Mucosa of stomach (tissue), 1 donor: ENCODE data around the gene IRAK3.
"Not testable (repeated sequence)": the region's sequence is repeated elsewhere in the genome, so short reads cannot be mapped to it uniquely, and the experiment has no call there.

ENCODE experiments used
- H3K27me3 ChIP-seq: one replicate; pipeline ENCODE4 v1.7.0; 2013; ENCODE audit warnings: mild to moderate bottlenecking, low read length; ENCODE audit not compliant: control insufficient read depth, insufficient read depth
- H3K36me3 ChIP-seq: one replicate; pipeline ENCODE4 v1.7.0; 2013; ENCODE audit warnings: low read length; ENCODE audit not compliant: control insufficient read depth, insufficient read depth
- H3K4me1 ChIP-seq: one replicate; pipeline ENCODE4 v1.7.0; 2013; ENCODE audit warnings: mild to moderate bottlenecking, low read length; ENCODE audit not compliant: control insufficient read depth, insufficient read depth
- H3K4me3 ChIP-seq: one replicate; pipeline ENCODE4 v1.7.0; 2013; ENCODE audit warnings: low read length
- H3K9ac ChIP-seq: one replicate; pipeline ENCODE4 v1.7.0; 2013; ENCODE audit warnings: mild to moderate bottlenecking, low read length, moderate library complexity
- H3K9me3 ChIP-seq: one replicate; pipeline ENCODE4 v1.7.0; 2013; ENCODE audit warnings: mild to moderate bottlenecking, low read length, moderate library complexity; ENCODE audit not compliant: control insufficient read depth
- donor health status: Pancreatic carcinoma.

IRAK3 gene

GRCh38 chr12:66176105-66176900 lies 12.7 kb upstream of the IRAK3 start:
- no peaks in the 10 kb centered on the region for H3K9me3 ChIP-seq
- no peaks in the 10 kb centered on the region for H3K36me3 ChIP-seq

GRCh38 chr12:66182956-66183355 lies 6.1 kb upstream of the IRAK3 start:
- Histone ChIP-seq H3K27me3 (no peaks in the 10 kb centered on the region), H3K4me3 (no peak overlapping the region), H3K9ac (no peak overlapping the region), H3K9me3 (no peaks in the 10 kb centered on the region), H3K4me1 (no peaks in the 10 kb centered on the region), H3K36me3 (no peaks in the 10 kb centered on the region)

More at GRCh38 chr12:66176105-66176900, 12.7 kb upstream of the IRAK3 start:
- Histone ChIP-seq H3K9ac (no peak overlapping the region), H3K27me3 (no peaks in the 10 kb centered on the region), H3K4me1 (peaks cover 11% of the 10 kb centered on the region), H3K4me3 (no peak overlapping the region)

- H3K36me3 ChIP-seq, H3K4me3 ChIP-seq, H3K9ac ChIP-seq, H3K9me3 ChIP-seq, H3K27me3 ChIP-seq, H3K4me1 ChIP-seq: not testable (repeated sequence)
Observed at GRCh38 chr12:66184822-66185221, 4.2 kb upstream of the IRAK3 start.

GRCh38 chr12:66187036-66187435 lies 2.0 kb upstream of the IRAK3 start:
- no peak overlapping the region for H3K4me3 ChIP-seq
- H3K9me3 ChIP-seq: no peaks in the 10 kb centered on the region
- no peak overlapping the region for H3K9ac ChIP-seq
- H3K4me1 ChIP-seq: peaks cover 26% of the 10 kb centered on the region
- no peaks in the 10 kb centered on the region for H3K36me3 ChIP-seq
- no peaks in the 10 kb centered on the region for H3K27me3 ChIP-seq

GRCh38 chr12:66187821-66188220 lies 1.2 kb upstream of the IRAK3 start:
- H3K9me3 ChIP-seq: no peaks in the 10 kb centered on the region
- H3K27me3 ChIP-seq: no peaks in the 10 kb centered on the region

GRCh38 chr12:66189486-66189843 lies 451 bp downstream of the IRAK3 start:
- peaks cover 26% of the 10 kb centered on the region for H3K4me1 ChIP-seq
- no peaks in the 10 kb centered on the region for H3K9me3 ChIP-seq
- peak overlapping the region; percentile 62 for H3K4me3 ChIP-seq
- no peaks in the 10 kb centered on the region for H3K36me3 ChIP-seq
- H3K27me3 ChIP-seq: no peaks in the 10 kb centered on the region
- H3K9ac ChIP-seq: peak overlapping the region; percentile 90

More at GRCh38 chr12:66187821-66188220, 1.2 kb upstream of the IRAK3 start:
- Histone ChIP-seq H3K9ac (no peak overlapping the region), H3K4me1 (peaks cover 26% of the 10 kb centered on the region), H3K36me3 (no peaks in the 10 kb centered on the region), H3K4me3 (no peak overlapping the region)

GRCh38 chr12:66189889-66190288 lies 875 bp downstream of the IRAK3 start:
- Histone ChIP-seq H3K4me3 (peak overlapping the region; percentile 62), H3K9me3 (no peaks in the 10 kb centered on the region), H3K36me3 (no peaks in the 10 kb centered on the region), H3K4me1 (peaks cover 27% of the 10 kb centered on the region), H3K9ac (peak overlapping the region; percentile 90), H3K27me3 (no peaks in the 10 kb centered on the region)

GRCh38 chr12:66190519-66191370 lies 1.7 kb downstream of the IRAK3 start:
- no peaks in the 10 kb centered on the region for H3K27me3 ChIP-seq
- no peaks in the 10 kb centered on the region for H3K36me3 ChIP-seq
- H3K4me3 ChIP-seq: no peak overlapping the region
- H3K4me1 ChIP-seq: peaks cover 35% of the 10 kb centered on the region
- no peak overlapping the region for H3K9ac ChIP-seq
- H3K9me3 ChIP-seq: no peaks in the 10 kb centered on the region

GRCh38 chr12:66191547-66192126 lies 2.6 kb downstream of the IRAK3 start:
- Histone ChIP-seq H3K4me1 (peaks cover 40% of the 10 kb centered on the region), H3K36me3 (no peaks in the 10 kb centered on the region), H3K4me3 (no peak overlapping the region), H3K9ac (no peak overlapping the region), H3K9me3 (no peaks in the 10 kb centered on the region), H3K27me3 (no peaks in the 10 kb centered on the region)

GRCh38 chr12:66194122-66194521 lies 5.1 kb downstream of the IRAK3 start:
- H3K36me3 ChIP-seq: no peaks in the 10 kb centered on the region
- H3K27me3 ChIP-seq: no peaks in the 10 kb centered on the region
- H3K9me3 ChIP-seq: no peaks in the 10 kb centered on the region
- peaks cover 32% of the 10 kb centered on the region for H3K4me1 ChIP-seq
- H3K4me3 ChIP-seq: no peak overlapping the region
- no peak overlapping the region for H3K9ac ChIP-seq

- no peaks in the 10 kb centered on the region for H3K27me3 ChIP-seq
- H3K4me1 ChIP-seq: peaks cover 32% of the 10 kb centered on the region
- no peaks in the 10 kb centered on the region for H3K9me3 ChIP-seq
- H3K36me3 ChIP-seq: no peaks in the 10 kb centered on the region
- peak overlapping the region; percentile 35 for H3K9ac ChIP-seq
- no peak overlapping the region for H3K4me3 ChIP-seq
Observed at GRCh38 chr12:66195242-66195641, 6.2 kb downstream of the IRAK3 start.

- Histone ChIP-seq H3K27me3 (no peaks in the 10 kb centered on the region), H3K4me1 (peaks cover 16% of the 10 kb centered on the region), H3K4me3 (no peak overlapping the region), H3K36me3 (no peaks in the 10 kb centered on the region), H3K9ac (no peak overlapping the region), H3K9me3 (no peaks in the 10 kb centered on the region)
Observed at GRCh38 chr12:66196806-66197205, 7.8 kb downstream of the IRAK3 start.
